Measurements from ENCODE around the gene HDAC11. TPM values are rescaled to one million over a fixed set of nuclear protein-coding genes. Genes with fewer than 3 reads are reported as not detected.

Gene HDAC11
- total RNA-seq, 4 donors from 2014 or later, result 19.8 to 44.0 (median 27.1) TPM

- Histone ChIP-seq H3K4me3 (no peak overlapping the region), H3K27me3 (no peaks in the 10 kb centered on the region), H3K9me3 (no peaks in the 10 kb centered on the region), H3K4me1 (peaks cover 0 to 3% (median 1%) of the 10 kb centered on the region in 4 donors), H3K36me3 (no peaks in the 10 kb centered on the region), H3K27ac (peak overlapping the region in 1 of 4 donors; percentile 6)
- intact Hi-C loops (cut with DNase I; ENCODE audit: low total_unique reads) (no loop called here), in situ Hi-C loops (cut with MboI; ENCODE audit: low pct_ligation_motif_present in 1 of 4, low pct_unique_long_range_greater_than_20kb in 1 of 4, low sequenced_read_pairs in 3 of 4) (no loop called here)
- whole genome bisulfite sequencing, 2 donors (ENCODE audit: low coverage in 1 of 2), result 93% methylated on average over 3 to 6 of the region's 6 CpGs
- TF ChIP-seq POLR2A (IDR thresholded peaks at IDR 0.05), result no peak
- TF ChIP-seq EP300 (IDR thresholded peaks at IDR 0.05; ENCODE audit: low read depth), result no peak
- TF ChIP-seq POLR2AphosphoS5 (IDR thresholded peaks at IDR 0.05), result no peak
- TF ChIP-seq, protein P1, sequence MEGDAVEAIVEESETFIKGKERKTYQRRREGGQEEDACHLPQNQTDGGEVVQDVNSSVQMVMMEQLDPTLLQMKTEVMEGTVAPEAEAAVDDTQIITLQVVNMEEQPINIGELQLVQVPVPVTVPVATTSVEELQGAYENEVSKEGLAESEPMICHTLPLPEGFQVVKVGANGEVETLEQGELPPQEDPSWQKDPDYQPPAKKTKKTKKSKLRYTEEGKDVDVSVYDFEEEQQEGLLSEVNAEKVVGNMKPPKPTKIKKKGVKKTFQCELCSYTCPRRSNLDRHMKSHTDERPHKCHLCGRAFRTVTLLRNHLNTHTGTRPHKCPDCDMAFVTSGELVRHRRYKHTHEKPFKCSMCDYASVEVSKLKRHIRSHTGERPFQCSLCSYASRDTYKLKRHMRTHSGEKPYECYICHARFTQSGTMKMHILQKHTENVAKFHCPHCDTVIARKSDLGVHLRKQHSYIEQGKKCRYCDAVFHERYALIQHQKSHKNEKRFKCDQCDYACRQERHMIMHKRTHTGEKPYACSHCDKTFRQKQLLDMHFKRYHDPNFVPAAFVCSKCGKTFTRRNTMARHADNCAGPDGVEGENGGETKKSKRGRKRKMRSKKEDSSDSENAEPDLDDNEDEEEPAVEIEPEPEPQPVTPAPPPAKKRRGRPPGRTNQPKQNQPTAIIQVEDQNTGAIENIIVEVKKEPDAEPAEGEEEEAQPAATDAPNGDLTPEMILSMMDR (IDR thresholded peaks at IDR 0.05), result no peak
- DNase-seq, result no peak
Measured at GRCh38 chr3:13537244-13537908, 57.3 kb downstream of the HDAC11 start.

GRCh38 chr3:13537909-13538296 is 57.8 kb downstream of the HDAC11 start:
- peaks cover 0 to 3% (median 1%) of the 10 kb centered on the region in 4 donors for H3K4me1 ChIP-seq
- no peaks in the 10 kb centered on the region for H3K27me3 ChIP-seq
- no peak for DNase-seq
- intact Hi-C loops (cut with DNase I; ENCODE audit: low total_unique reads), result no loop called here
- peak overlapping the region in 2 of 4 donors; percentile 6 to 15 for H3K27ac ChIP-seq
- no peaks in the 10 kb centered on the region for H3K9me3 ChIP-seq
- WGBS, 2 donors (ENCODE audit: low coverage in 1 of 2), result 56 to 66% methylated on average over 5 to 6 of the region's 6 CpGs
- no peaks in the 10 kb centered on the region for H3K36me3 ChIP-seq
- no peak overlapping the region for H3K4me3 ChIP-seq
- TF ChIP-seq EP300 (IDR thresholded peaks at IDR 0.05; ENCODE audit: low read depth), result no peak
- no peak for TF ChIP-seq POLR2A (IDR thresholded peaks at IDR 0.05)
- TF ChIP-seq, protein P1 (IDR thresholded peaks at IDR 0.05), result no peak
- no peak for TF ChIP-seq POLR2AphosphoS5 (IDR thresholded peaks at IDR 0.05)
- in situ Hi-C loops (cut with MboI; ENCODE audit: low pct_ligation_motif_present in 1 of 4, low pct_unique_long_range_greater_than_20kb in 1 of 4, low sequenced_read_pairs in 3 of 4), result no loop called here

DNA sequence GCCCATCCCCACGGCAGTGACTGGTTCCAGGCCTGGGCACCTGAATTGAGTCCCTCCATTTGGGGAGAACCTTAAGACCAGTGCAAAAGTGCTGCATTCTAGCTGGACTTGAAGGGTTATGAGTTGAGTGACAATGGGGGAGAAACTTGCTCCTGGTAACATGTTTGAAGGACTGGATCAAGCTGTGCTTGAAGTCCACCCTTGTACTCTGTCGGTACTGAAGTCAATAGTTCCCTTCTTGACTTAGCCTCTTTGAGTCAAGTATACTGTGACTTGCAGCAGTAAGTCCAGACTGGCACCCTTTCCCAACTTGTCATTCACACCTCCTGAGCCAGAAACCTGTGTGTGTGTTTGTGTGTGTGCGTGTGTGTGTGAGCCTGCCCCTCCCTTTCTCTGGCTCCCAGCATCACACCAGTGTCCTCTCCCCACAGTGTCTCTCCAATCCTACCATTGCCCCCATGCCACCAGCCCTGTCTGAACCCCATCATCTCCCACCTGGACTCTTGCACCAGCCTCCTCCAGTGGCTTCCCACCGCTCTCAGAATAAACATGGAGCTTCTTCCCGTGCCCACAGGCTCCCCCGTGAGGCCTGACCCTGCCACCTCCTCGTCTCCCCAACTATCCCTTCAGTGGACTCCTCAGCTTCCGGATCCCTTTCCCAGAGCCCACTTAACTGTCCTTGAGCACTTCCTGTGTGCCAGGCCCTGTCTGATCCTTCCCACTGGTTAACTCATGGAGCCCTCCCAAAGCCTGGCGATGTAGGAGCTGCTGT is 58.6 kb downstream of the HDAC11 start:
- Histone ChIP-seq H3K9me3 (no peaks in the 10 kb centered on the region), H3K36me3 (no peaks in the 10 kb centered on the region), H3K4me1 (peaks cover 0 to 3% (median 1%) of the 10 kb centered on the region in 4 donors), H3K27ac (peak overlapping the region in 3 of 4 donors; percentile 15 to 29 (median 18)), H3K27me3 (no peaks in the 10 kb centered on the region), H3K4me3 (no peak overlapping the region)
- intact Hi-C loops (cut with DNase I; ENCODE audit: low total_unique reads), result no loop called here
- TF ChIP-seq, protein P1 (IDR thresholded peaks at IDR 0.05), result no peak
- no peak for TF ChIP-seq POLR2AphosphoS5 (IDR thresholded peaks at IDR 0.05)
- no peak for TF ChIP-seq EP300 (IDR thresholded peaks at IDR 0.05; ENCODE audit: low read depth)
- TF ChIP-seq POLR2A (IDR thresholded peaks at IDR 0.05), result no peak
- in situ Hi-C loops (cut with MboI; ENCODE audit: low pct_ligation_motif_present in 1 of 4, low pct_unique_long_range_greater_than_20kb in 1 of 4, low sequenced_read_pairs in 3 of 4), result no loop called here
- no peak for DNase-seq
- WGBS, 2 donors (ENCODE audit: low coverage in 1 of 2), result 82 to 100% methylated on average over 1 to 9 of the region's 9 CpGs

- intact Hi-C loops (cut with DNase I; ENCODE audit: low total_unique reads), result no loop called here
- TF ChIP-seq, protein P1 (IDR thresholded peaks at IDR 0.05), result no peak
- TF ChIP-seq POLR2AphosphoS5 (IDR thresholded peaks at IDR 0.05) (no peak), POLR2A (IDR thresholded peaks at IDR 0.05) (no peak), EP300 (IDR thresholded peaks at IDR 0.05; ENCODE audit: low read depth) (no peak)
- Histone ChIP-seq H3K27ac (peak overlapping the region in 3 of 4 donors; percentile 6 to 29 (median 17)), H3K4me1 (peaks cover 0 to 3% (median 1%) of the 10 kb centered on the region in 4 donors), H3K4me3 (no peak overlapping the region), H3K36me3 (no peaks in the 10 kb centered on the region), H3K27me3 (no peaks in the 10 kb centered on the region), H3K9me3 (no peaks in the 10 kb centered on the region)
- DNase-seq, result no peak
- 83% methylated on average over 5 of the region's 5 CpGs; no CpG with 5 or more reads in 1 of the 2 donors for WGBS, 2 donors (ENCODE audit: low coverage in 1 of 2)
- in situ Hi-C loops (cut with MboI; ENCODE audit: low pct_ligation_motif_present in 1 of 4, low pct_unique_long_range_greater_than_20kb in 1 of 4, low sequenced_read_pairs in 3 of 4), result no loop called here
Measured at GRCh38 chr3:13539292-13539638, 59.2 kb downstream of the HDAC11 start.
